Activated B cell treated with CpG ODN at 0.5 μM for 24 hours (primary cell): ENCODE measurements around the gene COL2A1. TPM values are rescaled to one million over a fixed set of nuclear protein-coding genes. Genes with fewer than 3 reads are reported as not detected.

Source experiments
- ATAC-seq: fragments of 200-7000 bp; cut with Tn5 transposase; one replicate; pipeline ENCODE4 v1.10.0; 2021; ENCODE audit warnings: low read depth, mild to moderate bottlenecking, moderate library complexity
- CTCF ChIA-PET: fragments of 350-600 bp; sonication (Branson Sonifier 250); formaldehyde crosslinking; loops from one replicate; lab custom pipeline; 2021; ENCODE audit warnings: antibody characterized with exemption; lab: Charles Lee
- POLR2A ChIA-PET: fragments of 350-600 bp; sonication (Branson Sonifier 250); formaldehyde crosslinking; loops from one replicate; lab custom pipeline; 2021; ENCODE audit warnings: antibody characterized with exemption; lab: Charles Lee
- DNase-seq: peaks from one replicate; pipeline ENCODE4 v3.0.0; 2022
- H3K27ac Mint-ChIP-seq: one replicate; pipeline ENCODE4 v1.8.0; 2020; ENCODE audit warnings: mixed read lengths
- H3K27me3 Mint-ChIP-seq: one replicate; pipeline ENCODE4 v1.8.0; 2021; ENCODE audit warnings: mixed read lengths
- H3K36me3 Mint-ChIP-seq: one replicate; pipeline ENCODE4 v1.8.0; 2021; ENCODE audit warnings: low read depth, mixed read lengths
- H3K4me1 Mint-ChIP-seq: one replicate; pipeline ENCODE4 v1.8.0; 2021; ENCODE audit warnings: mixed read lengths
- H3K4me3 Mint-ChIP-seq: one replicate; pipeline ENCODE4 v1.8.0; 2020; ENCODE audit warnings: mild to moderate bottlenecking, mixed read lengths
- H3K9me3 Mint-ChIP-seq: one replicate; pipeline ENCODE4 v1.8.0; 2020; ENCODE audit warnings: mixed read lengths
- CTCF ChIP-seq: fragments of 200-600 bp; IDR thresholded peaks from one replicate; pipeline ENCODE4 v1.8.0; 2022; ENCODE audit warnings: antibody characterized with exemption, mild to moderate bottlenecking
- intact Hi-C: fragments of 100-400 bp; cut with micrococcal nuclease; formaldehyde crosslinking; loops from one replicate; pipeline ENCODE4 v1.15.1; 2024
- total RNA-seq: library from RNA; stranded (reverse); gene quantifications from 2 replicates; pipeline ENCODE4 v1.2.3, GENCODE V29; 2022

COL2A1 gene
- total RNA-seq, 1 donor from 2014 or later = not detected

GRCh38 chr12:47939009-47939601, 65.2 kb downstream of the COL2A1 start:
- Mint-ChIP-seq H3K9me3 (no peaks in the 10 kb centered on the region), H3K36me3 (no peaks in the 10 kb centered on the region), H3K27ac (no peak overlapping the region), H3K27me3 (peaks cover 10% of the 10 kb centered on the region), H3K4me1 (no peaks in the 10 kb centered on the region), H3K4me3 (no peak overlapping the region)
- DNase-seq (no peak), ATAC-seq (no peak)
- intact Hi-C loops = no loop called here
- TF ChIP-seq CTCF = no peak
- POLR2A ChIA-PET = no interaction called here
- CTCF ChIA-PET = interaction anchor here (0.8 kb wide), 1 partner anchor 680 kb away, joined by 3 read pairs; no protein-coding TSS in a partner anchor

GRCh38 chr12:47938594-47938993, 65.7 kb downstream of the COL2A1 start:
- POLR2A ChIA-PET = no interaction called here
- Mint-ChIP-seq H3K36me3 (no peaks in the 10 kb centered on the region), H3K4me1 (no peaks in the 10 kb centered on the region), H3K4me3 (no peak overlapping the region), H3K27ac (no peak overlapping the region), H3K27me3 (peaks cover 10% of the 10 kb centered on the region), H3K9me3 (no peaks in the 10 kb centered on the region)
- DNase-seq = no peak
- CTCF ChIA-PET = interaction anchor here (0.8 kb wide), 1 partner anchor 681 kb away, joined by 3 read pairs; no protein-coding TSS in a partner anchor
- intact Hi-C loops = no loop called here
- ATAC-seq = no peak
- no peak for TF ChIP-seq CTCF

DNA sequence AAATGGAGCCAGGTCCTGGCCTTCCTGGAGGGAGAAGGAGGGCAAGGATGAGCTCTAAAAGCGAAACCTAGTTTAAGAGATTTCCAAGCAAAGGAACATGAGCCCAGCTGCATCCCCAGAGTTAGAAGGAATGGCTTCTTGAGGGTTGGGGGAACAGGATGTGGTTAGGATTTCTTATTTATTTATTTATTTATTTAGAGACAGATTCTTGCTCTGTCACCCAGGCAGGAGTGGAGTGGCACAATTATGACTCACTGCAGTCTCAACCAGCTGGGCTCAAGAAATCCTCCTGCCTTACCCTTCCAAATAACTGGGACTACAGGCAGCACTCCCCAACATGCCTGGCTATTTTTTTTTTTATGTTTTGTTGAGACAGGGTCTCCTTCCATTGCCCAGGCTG, 66.2 kb downstream of the COL2A1 start:
- Mint-ChIP-seq H3K36me3 (no peaks in the 10 kb centered on the region), H3K9me3 (no peaks in the 10 kb centered on the region), H3K4me1 (no peaks in the 10 kb centered on the region), H3K27me3 (peaks cover 12% of the 10 kb centered on the region), H3K27ac (no peak overlapping the region), H3K4me3 (no peak overlapping the region)
- intact Hi-C loops = no loop called here
- ChIA-PET CTCF (no interaction called here), POLR2A (no interaction called here)
- ATAC-seq (no peak), DNase-seq (no peak)
- TF ChIP-seq CTCF = no peak

DNA sequence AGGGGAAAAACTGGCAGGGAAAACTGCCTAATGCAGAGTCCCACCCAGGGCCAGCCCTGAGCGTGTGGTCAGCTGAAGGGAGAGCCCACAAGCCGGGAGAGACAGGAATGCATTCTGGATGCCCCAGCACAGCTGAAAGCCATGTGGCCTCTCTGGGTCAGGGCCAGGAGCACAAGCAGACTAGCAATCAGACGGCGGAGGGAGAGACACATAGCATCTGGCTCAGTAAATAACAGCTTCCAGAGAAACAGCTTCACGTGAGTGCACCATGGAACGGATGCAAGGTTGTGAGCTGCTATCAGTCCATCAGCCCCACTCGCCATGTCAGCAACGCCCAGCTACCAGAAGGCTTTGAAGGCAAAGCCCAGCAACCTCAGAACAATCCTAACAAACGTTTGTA, 69.1 kb downstream of the COL2A1 start:
- ChIA-PET CTCF (no interaction called here), POLR2A (no interaction called here)
- Mint-ChIP-seq H3K27me3 (peaks cover 10% of the 10 kb centered on the region), H3K4me1 (no peaks in the 10 kb centered on the region), H3K36me3 (no peaks in the 10 kb centered on the region), H3K27ac (no peak overlapping the region), H3K9me3 (no peaks in the 10 kb centered on the region), H3K4me3 (no peak overlapping the region)
- ATAC-seq (no peak), DNase-seq (no peak)
- TF ChIP-seq CTCF = no peak
- intact Hi-C loops = no loop called here

DNA sequence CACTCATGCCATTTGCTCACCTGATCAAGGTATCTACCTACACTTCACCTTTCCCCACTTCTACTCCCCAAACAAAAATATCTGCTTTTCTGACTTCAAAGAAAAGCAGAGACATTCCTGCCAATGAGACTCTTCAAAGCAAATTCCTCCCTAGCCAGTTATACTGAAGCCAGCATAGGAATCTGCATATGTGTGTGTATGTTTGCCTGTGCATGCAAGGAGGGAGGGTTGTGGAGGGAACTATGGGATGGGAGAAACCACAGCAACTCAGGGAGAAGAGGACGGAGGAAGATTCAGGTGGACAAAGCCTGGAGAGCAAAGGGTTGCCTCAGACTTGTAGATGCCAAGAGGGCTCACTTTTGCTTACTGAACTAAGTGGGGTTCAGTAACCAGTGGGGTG, 73.1 kb downstream of the COL2A1 start:
- no peaks in the 10 kb centered on the region for H3K9me3 Mint-ChIP-seq
- DNase-seq = no peak
- intact Hi-C loops = no loop called here
- ATAC-seq = no peak
- H3K27ac Mint-ChIP-seq = no peak overlapping the region
- POLR2A ChIA-PET = no interaction called here
- CTCF ChIA-PET = no interaction called here
- no peak overlapping the region for H3K4me3 Mint-ChIP-seq
- no peak for TF ChIP-seq CTCF
- no peaks in the 10 kb centered on the region for H3K4me1 Mint-ChIP-seq
- peaks cover 13% of the 10 kb centered on the region for H3K27me3 Mint-ChIP-seq
- no peaks in the 10 kb centered on the region for H3K36me3 Mint-ChIP-seq
